HepG2 (cell line): ENCODE data around the gene IL1RL1. TPM values are rescaled to one million over a fixed set of nuclear protein-coding genes. Genes with fewer than 3 reads are reported as not detected.

Experiments
- ATAC-seq: fragments of 200-7000 bp; cut with Tn5 transposase; 3 replicates; pipeline ENCODE4 v1.9.1; 2020; ENCODE audit warnings: mild to moderate bottlenecking, moderate library complexity
- BruUV-seq: library from RNA; stranded (reverse); fragments of 400-500 nt; replicated peaks from 2 replicates; lab custom pipeline; 2021; lab: Mats Ljungman, UMichigan
- CTCF ChIA-PET: fragments of 300-600 bp; formaldehyde crosslinking; extraction: SDS; loops from one replicate; lab custom pipeline; 2021; ENCODE audit warnings: low total read pairs, inconsistent platforms, low intra/inter-chr PET ratio; lab: Yijun Ruan, JAX
- POLR2A ChIA-PET: fragments of 350-600 bp; sonication (Branson Sonifier 250); formaldehyde crosslinking; loops from one replicate; lab custom pipeline; 2020; ENCODE audit warnings: antibody characterized with exemption, inconsistent platforms; lab: Yijun Ruan, JAX
- DNase-seq: peaks from one replicate; pipeline ENCODE4 v3.0.0-alpha.2; 2015; ENCODE audit warnings: low spot score
- FAIRE-seq: peaks from 3 replicates; lab custom pipeline; 2011; peaks lifted over from hg19 to GRCh38; lab: Jason Lieb, UNC
- H2AFZ ChIP-seq: one replicate; pipeline ENCODE4 v1.6.1; 2011; ENCODE audit warnings: low read length, inconsistent platforms
- H3K27ac ChIP-seq: fragments of 300-600 bp; 3 replicates; pipeline ENCODE4 v1.8.0; 2011; ENCODE audit warnings: mixed run types, mild to moderate bottlenecking, mixed read lengths, low read length, inconsistent platforms; ENCODE audit not compliant: insufficient read depth; ENCODE audit errors: extremely low read length
- H3K27me3 ChIP-seq, 2 experiments: fragments of 200-600 bp in 1 of 2; 2 replicates in 1 of 2; 3 replicates in 1 of 2; pipeline versions ENCODE4 v1.6.0 to v1.8.0; 2011; ENCODE audit warnings: low read length in 2 of 2, mild to moderate bottlenecking in 2 of 2, moderate library complexity in 2 of 2, inconsistent platforms in 1 of 2; ENCODE audit not compliant: insufficient read depth in 2 of 2, control insufficient read depth in 1 of 2
- H3K36me3 ChIP-seq, 2 experiments: fragments of 200-600 bp in 1 of 2; replicated peaks in 1 of 2; 2 replicates in 1 of 2; 3 replicates in 1 of 2; pipeline versions ENCODE4 v1.5.1 to v1.8.0; 2011; ENCODE audit warnings: low read length in 2 of 2, inconsistent platforms in 1 of 2; ENCODE audit not compliant: insufficient read depth in 2 of 2, control insufficient read depth in 1 of 2
- H3K4me1 ChIP-seq: 2 replicates; pipeline ENCODE4 v1.5.1; 2012; ENCODE audit warnings: low read length, inconsistent platforms; ENCODE audit not compliant: insufficient read depth
- H3K4me2 ChIP-seq: 2 replicates; pipeline ENCODE4 v1.6.0; 2011; ENCODE audit warnings: low read depth, low read length, inconsistent platforms
- H3K4me3 ChIP-seq, 3 experiments: fragments of 200-600 bp in 1 of 3; sonication (generic), shearing (Covaris generic) in 1 of 3; replicated peaks in 1 of 3; 2 replicates each; pipeline ENCODE4 v1.5.1; 2011 to 2016; ENCODE audit warnings: low read length in 3 of 3, inconsistent platforms in 2 of 3, low read depth in 2 of 3, mild to moderate bottlenecking in 2 of 3, control low read depth in 1 of 3, mixed read lengths in 1 of 3; ENCODE audit not compliant: insufficient read depth in 1 of 3
- H3K79me2 ChIP-seq: one replicate; pipeline ENCODE4 v1.6.1; 2011; ENCODE audit warnings: low read length, inconsistent platforms; ENCODE audit not compliant: insufficient read depth
- H3K9ac ChIP-seq: 2 replicates; pipeline ENCODE4 v1.6.0; 2011; ENCODE audit warnings: mild to moderate bottlenecking, low read depth, low read length, inconsistent platforms; ENCODE audit not compliant: insufficient read depth
- H3K9me3 ChIP-seq: 2 replicates; pipeline ENCODE4 v1.5.1; 2012; ENCODE audit warnings: mild to moderate bottlenecking, low read length
- H4K20me1 ChIP-seq: 2 replicates; pipeline ENCODE4 v1.6.0; 2011; ENCODE audit warnings: inconsistent platforms, mild to moderate bottlenecking, low read length, moderate library complexity; ENCODE audit not compliant: insufficient read depth
- ATF7 ChIP-seq, 2 experiments: fragments of 450-650 bp in 1 of 2; sonication (generic) in 1 of 2; formaldehyde crosslinking in 1 of 2; IDR thresholded peaks; 2 replicates each; pipeline versions ENCODE4 v1.4.0 to v1.6.1; 2016 to 2020; ENCODE audit warnings: antibody characterized with exemption in 1 of 2, mild to moderate bottlenecking in 1 of 2, missing genetic modification reagents in 1 of 2
- SKI ChIP-seq: fragments of 450-650 bp; IDR thresholded peaks from one replicate; pipeline ENCODE4 v1.6.1; 2018; ENCODE audit warnings: mild to moderate bottlenecking; ENCODE audit not compliant: partially characterized antibody
- ZNF460 ChIP-seq: sonication (generic); formaldehyde crosslinking; IDR thresholded peaks from 2 replicates; pipeline ENCODE4 v1.5.1; 2020; ENCODE audit warnings: missing genetic modification reagents, mild to moderate bottlenecking, borderline replicate concordance
- ZNF607 ChIP-seq: sonication (generic); formaldehyde crosslinking; IDR thresholded peaks from 2 replicates; pipeline ENCODE4 v1.5.1; 2020; ENCODE audit warnings: missing genetic modification reagents, mild to moderate bottlenecking, borderline replicate concordance
- ZNF75D ChIP-seq: sonication (generic); formaldehyde crosslinking; IDR thresholded peaks from 2 replicates; pipeline ENCODE4 v1.8.1; 2023; ENCODE audit warnings: missing genetic modification reagents, mild to moderate bottlenecking, borderline replicate concordance
- WGBS: methylation state at CpG from one replicate; pipeline ENCODE4 v1.1.6; 2017; ENCODE audit warnings: low lambda C conversion rate; 5-methylcytosine and 5-hydroxymethylcytosine counted together
- in situ Hi-C: cut with HindIII; loops from 2 replicates; pipeline ENCODE4 v1.10.0; 2017; ENCODE audit warnings: low pct_unique_long_range_greater_than_20kb; ENCODE audit not compliant: extremely low pct_ligation_motif_present
- intact Hi-C: fragments of 100-400 bp; cut with micrococcal nuclease; formaldehyde crosslinking; loops from one replicate; pipeline ENCODE4 v1.10.0; 2022; ENCODE audit not compliant: unreplicated experiment
- polyA plus RNA-seq, 8 experiments: library from polyadenylated mRNA; depleted of rRNA in 3 of 8; stranded (reverse) in 7 of 8; unstranded in 1 of 8; fragments of >200 nt; fragmentation: Illumina TruSeq in 4 of 8; extraction: Trizol in 4 of 8; gene quantifications; 2 replicates each; pipeline versions ENCODE4 v1.2.1 to v1.2.3, GENCODE V29; 2011 to 2016; ENCODE audit warnings: low read depth in 4 of 8, missing spikeins in 1 of 8, mixed read lengths in 1 of 8; ENCODE audit not compliant: insufficient read depth in 1 of 8
- total RNA-seq, 5 experiments: library from RNA; depleted of rRNA; stranded (reverse); fragments of >200 nt; fragmentation: Illumina TruSeq; extraction: Trizol; gene quantifications; 2 replicates each; pipeline ENCODE4 v1.2.3, GENCODE V29; 2016; ENCODE audit warnings: low read depth in 1 of 5
- TF ChIP-seq, protein P1 (sequence below): sonication (generic); formaldehyde crosslinking; conservative IDR thresholded peaks from 2 replicates; pipeline ENCODE4 v1.4.0; 2020; ENCODE audit warnings: missing genetic modification reagents
- TF ChIP-seq, protein P2 (sequence below): sonication (generic); formaldehyde crosslinking; IDR thresholded peaks from 2 replicates; pipeline ENCODE4 v1.8.0; 2022; ENCODE audit warnings: low read depth, missing genetic modification reagents

IL1RL1 gene
- total and polyA plus RNA-seq, 2 of the 13 experiments (the other 11 are each of a cell fraction or from before 2014, with no cell fraction given): 0.02 to 0.03 TPM

DNA sequence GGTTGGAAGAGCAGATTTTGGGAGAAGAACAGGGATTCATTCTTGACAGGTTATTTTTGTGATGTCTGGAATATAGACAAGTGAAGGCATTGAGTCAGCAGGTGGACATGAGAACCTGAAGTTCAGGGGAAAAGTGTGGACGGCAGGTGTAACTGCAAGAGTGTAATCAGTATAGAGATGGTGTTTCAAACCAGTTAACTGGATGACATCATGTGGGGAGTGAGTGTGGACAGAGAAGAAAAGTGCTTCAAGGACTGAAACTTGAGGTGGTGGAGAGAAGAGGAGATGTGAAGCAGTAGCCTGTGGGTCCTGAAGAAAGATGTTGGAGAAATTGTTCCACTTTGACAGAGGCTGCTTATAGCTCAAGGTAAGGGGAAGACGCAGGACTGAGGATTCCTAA, 7.1 kb downstream of the IL1RL1 start:
- H3K4me2 ChIP-seq: no peak overlapping the region
- no peaks in the 10 kb centered on the region for H3K9me3 ChIP-seq
- DNase-seq: no peak
- ChIA-PET CTCF (no interaction called here), POLR2A (no interaction called here)
- intact Hi-C loops: no loop called here
- no peaks in the 10 kb centered on the region for H3K79me2 ChIP-seq
- no peaks in the 10 kb centered on the region for H3K36me3 ChIP-seq
- no peak overlapping the region for H3K27ac ChIP-seq
- no peaks in the 10 kb centered on the region for H3K4me1 ChIP-seq
- no peak overlapping the region for H3K4me3 ChIP-seq
- ATAC-seq: peak; percentile 60; the same call in 2 of the 3 replicates
- H2AFZ ChIP-seq: no peak overlapping the region
- H3K27me3 ChIP-seq: peaks cover 0 to 6% of the 10 kb centered on the region in 2 experiments; a peak in 1 of 5 replicates
- 16% methylated on average over 2 of the region's 2 CpGs for WGBS
- peak; percentile 85 for TF ChIP-seq ATF7 (IDR thresholded peaks at IDR 0.05)
- no peak for TF ChIP-seq ATF7 (CRISPR knock-in tag; IDR thresholded peaks at IDR 0.05)
- TF ChIP-seq, protein P1, sequence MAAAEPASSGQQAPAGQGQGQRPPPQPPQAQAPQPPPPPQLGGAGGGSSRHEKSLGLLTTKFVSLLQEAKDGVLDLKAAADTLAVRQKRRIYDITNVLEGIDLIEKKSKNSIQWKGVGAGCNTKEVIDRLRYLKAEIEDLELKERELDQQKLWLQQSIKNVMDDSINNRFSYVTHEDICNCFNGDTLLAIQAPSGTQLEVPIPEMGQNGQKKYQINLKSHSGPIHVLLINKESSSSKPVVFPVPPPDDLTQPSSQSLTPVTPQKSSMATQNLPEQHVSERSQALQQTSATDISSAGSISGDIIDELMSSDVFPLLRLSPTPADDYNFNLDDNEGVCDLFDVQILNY: no peak
- TF ChIP-seq, protein P2, sequence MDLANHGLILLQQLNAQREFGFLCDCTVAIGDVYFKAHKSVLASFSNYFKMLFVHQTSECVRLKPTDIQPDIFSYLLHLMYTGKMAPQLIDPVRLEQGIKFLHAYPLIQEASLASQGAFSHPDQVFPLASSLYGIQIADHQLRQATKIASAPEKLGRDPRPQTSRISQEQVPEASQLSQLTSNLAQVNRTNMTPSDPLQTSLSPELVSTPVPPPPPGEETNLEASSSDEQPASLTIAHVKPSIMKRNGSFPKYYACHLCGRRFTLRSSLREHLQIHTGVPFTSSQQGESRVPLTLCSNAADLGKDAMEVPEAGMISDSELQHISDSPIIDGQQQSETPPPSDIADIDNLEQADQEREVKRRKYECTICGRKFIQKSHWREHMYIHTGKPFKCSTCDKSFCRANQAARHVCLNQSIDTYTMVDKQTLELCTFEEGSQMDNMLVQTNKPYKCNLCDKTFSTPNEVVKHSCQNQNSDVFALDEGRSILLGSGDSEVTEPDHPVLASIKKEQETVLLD (CRISPR knock-in tag): no peak
- no peak for TF ChIP-seq ZNF75D (CRISPR knock-in tag)
- no peak for TF ChIP-seq ZNF460
- no peak for TF ChIP-seq ZNF607 (CRISPR knock-in tag)
- no peak for TF ChIP-seq SKI
- no peak for FAIRE-seq
- BruUV-seq: no TSS peak
- H4K20me1 ChIP-seq: no peaks in the 10 kb centered on the region
- in situ Hi-C loops: no loop called here
- H3K9ac ChIP-seq: no peak overlapping the region
